HG02571 (cell line): ENCODE measurements around the gene SLC16A7.

Source experiments
- ATAC-seq: cut with Tn5 transposase; IDR thresholded peaks from one replicate; pipeline ENCODE4 v1.9.1; 2021; ENCODE audit warnings: mild to moderate bottlenecking, moderate library complexity; ENCODE audit not compliant: unreplicated experiment

SLC16A7 gene

DNA sequence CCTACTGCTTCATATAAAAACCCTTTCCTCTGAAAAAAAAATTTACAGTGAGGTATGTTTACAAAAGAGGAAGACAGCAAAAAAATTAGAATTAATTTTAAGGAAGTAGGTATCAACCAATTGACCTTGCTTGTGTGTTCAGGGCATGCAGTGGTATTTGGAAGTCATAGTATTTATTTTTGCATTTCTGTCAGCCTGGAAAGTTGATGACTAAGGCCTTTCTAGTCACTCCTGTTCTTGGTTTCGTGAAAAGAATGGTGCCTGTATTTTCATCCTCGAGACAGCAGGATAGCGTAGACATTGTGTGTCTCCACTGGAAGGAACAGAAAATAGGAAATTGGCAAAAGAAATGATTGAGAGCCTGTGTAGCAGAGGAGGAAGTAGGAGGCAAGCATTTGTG, 24.5 kb downstream of the SLC16A7 start:
- ATAC-seq: no peak

GRCh38 chr12:59624732-59625460, 29.1 kb downstream of the SLC16A7 start:
- ATAC-seq: no peak

DNA sequence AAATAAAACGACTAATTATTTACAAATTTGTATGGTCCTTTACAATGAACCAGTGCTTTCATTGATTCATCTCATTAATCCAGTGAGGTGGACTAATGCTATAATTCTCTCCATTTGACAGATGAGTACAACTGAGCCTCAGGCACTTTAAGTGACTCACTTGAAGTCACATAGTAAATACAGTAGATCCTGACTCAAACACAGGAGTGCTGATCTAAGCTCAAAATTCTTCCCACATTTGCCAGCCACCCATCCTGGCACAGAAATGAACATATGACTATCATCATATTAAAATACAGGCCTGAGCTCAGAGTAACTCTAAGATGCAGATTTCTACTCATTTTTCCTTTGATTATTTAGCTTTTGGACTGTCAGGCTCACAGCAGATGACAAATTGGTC, 30.6 kb downstream of the SLC16A7 start:
- no peak for ATAC-seq

DNA sequence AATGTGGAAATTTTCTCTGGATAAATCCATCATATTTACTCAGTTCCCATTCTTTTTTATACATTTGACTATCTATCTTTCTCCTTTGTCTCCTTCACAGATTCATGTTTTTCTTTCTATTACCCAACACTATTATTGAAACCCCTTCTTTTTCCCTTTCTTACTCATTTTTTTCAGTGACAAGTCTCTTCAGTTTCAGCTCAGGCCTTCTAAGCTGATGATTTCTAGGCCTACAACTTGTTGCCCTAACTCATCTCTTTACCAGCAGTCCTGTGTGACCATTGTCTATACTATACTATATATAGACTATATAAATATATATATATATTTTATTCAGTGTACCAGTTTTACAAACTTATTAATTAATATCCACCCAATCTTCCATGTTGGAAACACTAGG, 31.8 kb downstream of the SLC16A7 start:
- no peak for ATAC-seq

DNA sequence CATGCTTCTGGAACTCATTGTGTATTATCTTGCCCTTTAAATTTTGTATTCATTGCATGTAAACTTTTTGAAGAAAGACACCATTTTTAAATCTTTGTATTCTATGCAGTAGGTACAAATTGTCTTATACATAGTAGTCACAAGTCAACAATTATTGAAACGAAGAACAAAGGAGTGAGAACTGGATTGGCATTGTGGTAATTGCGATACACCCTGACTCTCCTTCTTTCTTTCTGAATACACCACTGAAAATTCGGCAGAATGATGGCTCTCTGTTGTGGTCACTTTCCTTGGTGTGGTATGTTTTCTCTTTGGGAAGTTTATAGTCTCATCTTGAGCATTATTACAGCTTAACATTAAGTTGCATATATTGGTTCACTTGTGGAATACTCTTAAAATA, 34.1 kb downstream of the SLC16A7 start:
- no peak for ATAC-seq

- ATAC-seq: no peak
Measured at GRCh38 chr12:59632408-59632807, 36.6 kb downstream of the SLC16A7 start.

GRCh38 chr12:59634254-59634653, 38.4 kb downstream of the SLC16A7 start:
- no peak for ATAC-seq

DNA sequence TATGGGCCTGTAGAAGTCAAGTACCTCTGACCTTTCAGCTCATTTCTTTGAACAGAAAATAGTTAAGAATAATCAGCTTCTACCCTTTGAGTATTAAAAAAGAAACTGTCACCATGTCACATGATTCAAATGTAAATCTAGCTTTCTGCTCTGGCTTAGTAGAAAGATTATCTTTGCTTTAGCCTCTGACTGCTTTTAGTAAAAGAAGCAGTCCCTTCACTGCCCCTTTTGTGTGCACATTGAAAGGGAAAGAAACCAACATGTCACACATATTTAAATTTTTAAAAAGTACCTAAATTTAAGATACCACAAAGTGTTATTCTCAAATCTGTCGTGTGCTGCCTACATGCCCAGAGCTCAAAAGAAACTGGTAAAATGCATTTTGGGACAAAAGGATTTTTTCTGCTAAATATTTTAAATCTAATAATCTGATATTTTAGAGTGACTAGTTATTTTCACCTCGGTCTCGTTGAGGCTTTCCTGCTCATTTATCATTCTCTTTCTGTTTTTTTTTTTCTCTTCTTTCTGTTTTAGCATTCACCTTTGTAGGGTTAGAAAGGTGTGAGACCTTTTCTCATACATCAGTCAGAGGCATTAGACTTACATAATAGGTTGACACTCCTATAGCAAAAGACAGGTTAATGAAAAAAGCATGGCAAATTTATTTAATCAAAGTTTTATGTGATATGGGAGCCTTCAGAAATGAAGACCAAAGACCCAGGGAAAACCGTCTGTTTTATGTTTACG, 41.3 kb downstream of the SLC16A7 start:
- ATAC-seq: peak; percentile 83

DNA sequence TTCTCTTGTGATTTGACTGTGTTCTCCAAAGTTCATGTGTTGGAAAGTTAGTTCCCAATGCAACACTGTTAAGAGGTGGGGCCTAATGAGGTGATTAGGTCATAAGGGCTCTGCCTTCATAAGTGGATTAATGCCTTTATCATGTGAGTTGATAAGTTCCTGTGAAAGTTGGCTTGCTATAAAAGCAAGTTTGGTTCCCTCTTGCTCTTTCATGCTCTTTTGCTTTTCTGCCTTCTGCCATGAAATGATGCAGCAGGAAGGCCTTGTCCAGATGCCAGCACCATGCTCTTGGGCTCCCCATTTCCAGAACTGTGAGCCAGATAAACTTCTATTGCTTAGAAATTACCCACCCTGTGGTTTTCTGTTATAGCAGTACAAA, 41.9 kb downstream of the SLC16A7 start:
- no peak for ATAC-seq

- ATAC-seq: no peak
Measured at GRCh38 chr12:59643550-59643949, 47.7 kb downstream of the SLC16A7 start.

GRCh38 chr12:59645242-59645641, 49.4 kb downstream of the SLC16A7 start:
- no peak for ATAC-seq

- no peak for ATAC-seq
Measured at GRCh38 chr12:59646636-59647035, 50.8 kb downstream of the SLC16A7 start.

DNA sequence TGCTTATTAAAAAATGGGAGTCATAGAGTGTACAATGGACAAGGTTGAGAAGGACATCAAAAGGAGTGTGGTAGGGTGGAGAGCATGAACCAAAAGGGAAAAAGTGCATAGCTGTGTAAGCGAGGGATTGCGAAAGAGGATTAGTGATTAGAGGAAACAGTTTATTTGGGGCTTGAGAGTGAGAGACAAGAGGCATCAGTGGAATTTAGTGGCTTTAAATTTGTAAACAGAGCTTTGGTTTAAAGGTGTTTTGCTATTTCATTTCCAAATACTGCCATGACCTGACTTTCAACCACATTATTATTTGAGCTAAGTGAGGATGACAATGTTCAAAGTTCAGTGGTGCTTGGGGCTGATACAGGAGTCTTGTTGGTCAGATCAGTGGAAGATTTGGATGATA, 53.4 kb downstream of the SLC16A7 start:
- ATAC-seq: no peak

DNA sequence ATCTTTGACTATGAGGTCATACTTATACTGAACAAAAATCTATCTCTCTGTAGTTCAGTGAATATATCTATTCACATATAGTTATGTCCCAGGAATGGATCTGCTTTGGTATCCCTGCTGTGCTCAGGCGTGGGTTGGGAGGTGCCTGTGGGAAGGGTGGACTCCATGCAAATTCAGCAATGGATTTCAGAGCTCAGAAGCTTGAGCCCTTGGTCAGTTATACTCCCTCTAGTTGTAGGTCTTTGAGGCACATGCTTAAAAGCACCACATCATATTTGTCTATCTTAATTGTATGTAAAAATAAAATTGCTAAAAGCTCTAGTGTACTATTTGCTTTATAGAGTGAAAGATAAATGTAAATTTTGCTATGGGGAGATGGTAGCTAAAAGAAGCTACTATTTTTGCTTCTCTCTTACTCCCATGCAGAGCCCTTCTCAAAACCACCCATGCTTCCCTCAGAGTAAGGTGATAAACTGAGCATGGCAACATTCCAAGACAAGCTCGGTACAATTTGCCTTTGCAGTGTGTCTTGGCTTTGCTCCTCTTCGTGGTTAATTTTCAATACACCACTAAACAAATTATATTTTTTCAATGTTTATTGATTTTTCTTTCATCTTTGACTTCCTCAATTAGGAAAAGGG, 54.9 kb downstream of the SLC16A7 start:
- no peak for ATAC-seq

GRCh38 chr12:59651229-59651920, 55.5 kb downstream of the SLC16A7 start:
- ATAC-seq: no peak

GRCh38 chr12:59652130-59652529, 56.3 kb downstream of the SLC16A7 start:
- no peak for ATAC-seq

DNA sequence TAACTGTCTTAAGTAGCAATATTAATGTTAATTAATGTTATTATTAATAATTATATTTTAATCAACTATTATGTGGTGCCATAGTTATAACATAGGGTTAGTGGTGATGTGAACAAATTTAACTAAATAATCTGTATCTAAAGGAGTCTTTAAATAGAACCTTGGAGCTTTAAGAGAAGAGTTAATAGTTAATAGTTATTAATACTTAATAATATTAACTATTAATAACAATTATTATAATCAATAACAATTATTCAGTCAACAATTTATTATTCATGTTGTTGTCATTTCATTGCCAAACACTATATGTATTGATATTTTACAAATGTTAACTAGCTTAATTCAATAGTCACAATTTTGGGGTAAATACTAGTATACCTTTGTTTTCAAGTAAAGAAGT, 58.2 kb downstream of the SLC16A7 start:
- no peak for ATAC-seq

GRCh38 chr12:59657266-59657665, 61.4 kb downstream of the SLC16A7 start:
- ATAC-seq: no peak

DNA sequence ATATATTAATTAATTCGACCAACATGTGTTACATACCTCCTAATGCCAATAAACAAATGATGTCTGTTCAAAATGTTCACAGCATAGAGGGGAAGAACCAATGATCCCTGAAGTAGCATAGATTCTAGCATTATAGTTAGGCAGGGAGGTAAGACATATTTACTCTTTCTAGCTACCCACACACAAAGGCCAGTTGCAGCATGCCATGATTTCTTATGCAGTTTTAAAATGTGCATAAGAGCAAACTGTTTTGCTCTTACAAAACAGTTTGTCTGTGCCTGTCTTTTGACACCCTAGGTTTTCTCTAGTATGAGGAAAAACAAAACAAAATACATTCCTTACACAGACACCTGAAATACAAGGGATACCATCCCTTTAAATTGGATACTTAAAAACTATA, 61.9 kb downstream of the SLC16A7 start:
- ATAC-seq: no peak

DNA sequence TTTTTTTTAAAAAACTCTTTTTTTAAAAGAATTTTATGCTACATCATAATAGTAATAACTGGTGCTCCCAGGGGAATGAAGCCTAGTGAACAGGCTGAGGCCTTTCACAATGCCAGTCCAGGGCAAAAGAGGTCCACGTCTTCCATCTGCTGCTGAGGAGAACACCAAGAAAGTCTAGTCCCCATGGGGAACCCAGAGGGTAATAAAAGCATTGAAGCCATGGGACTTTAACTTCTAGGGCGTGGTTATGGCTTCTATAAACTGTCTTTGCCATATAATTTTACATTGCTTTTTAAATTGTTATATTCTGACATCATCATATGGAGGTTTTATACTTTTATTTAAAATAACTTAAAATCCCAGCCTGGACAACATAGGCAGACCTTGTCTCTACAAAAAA, 64.3 kb downstream of the SLC16A7 start:
- ATAC-seq: no peak

DNA sequence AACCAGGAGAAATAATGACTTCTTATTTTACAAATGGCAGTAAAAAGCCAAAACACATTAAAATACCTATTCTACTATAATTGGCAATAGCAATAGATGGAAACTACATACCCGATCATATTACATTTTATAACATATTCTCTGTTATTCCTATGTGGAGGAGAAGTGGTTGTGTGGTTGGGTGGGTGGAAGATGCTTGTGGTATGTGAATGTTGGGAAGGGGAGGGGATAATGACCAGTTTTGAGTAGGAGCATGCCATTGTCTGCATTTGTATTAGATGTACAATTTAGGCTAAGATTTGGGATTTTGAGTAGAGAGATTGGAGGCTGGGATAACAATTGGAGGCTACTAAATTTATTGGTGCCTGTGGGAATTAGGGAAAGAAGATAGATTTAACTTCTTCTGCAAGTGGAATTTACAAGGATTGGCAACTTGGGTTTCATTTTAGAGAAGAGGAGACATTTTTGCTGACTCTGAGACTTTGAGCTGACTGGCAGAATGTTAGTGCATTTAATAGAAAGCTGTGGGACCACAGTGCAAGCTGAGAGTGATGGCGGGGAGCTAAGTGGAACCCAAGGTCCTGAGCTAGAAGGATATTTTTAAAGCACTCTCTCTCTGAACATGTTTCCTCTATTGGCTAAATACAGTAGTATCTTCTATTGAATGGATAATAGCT, 65.2 kb downstream of the SLC16A7 start:
- no peak for ATAC-seq
